Tibial nerve (tissue), 4 donors: Measurements from ENCODE around the gene RB1. TPM values are rescaled to one million over a fixed set of nuclear protein-coding genes. Genes with fewer than 3 reads are reported as not detected.

Experiments used
- DNase-seq, 2 donors: peaks; one replicate each; pipeline ENCODE4 v3.0.0-alpha.2; 2019; ENCODE audit warnings: low spot score in 2 of 2
- H3K27ac ChIP-seq, 4 donors: fragments of 200-600 bp; sonication (generic) in 3 of 4; one replicate each; pipeline ENCODE4 v1.5.1; 2017 to 2019; ENCODE audit warnings: mild to moderate bottlenecking in 1 of 4
- H3K27me3 ChIP-seq, 2 donors: fragments of 200-600 bp; sonication (generic) in 1 of 2; one replicate each; pipeline versions ENCODE4 v1.5.1 to v1.6.0; 2017 to 2019
- H3K36me3 ChIP-seq, 3 donors: fragments of 200-600 bp; sonication (generic); one replicate each; pipeline ENCODE4 v1.5.1; 2018 to 2019
- H3K4me1 ChIP-seq, 4 donors: fragments of 200-600 bp; sonication (generic) in 3 of 4; one replicate each; pipeline ENCODE4 v1.5.1; 2017 to 2019
- H3K4me3 ChIP-seq, 4 donors: fragments of 200-600 bp; sonication (generic) in 3 of 4; one replicate each; pipeline ENCODE4 v1.5.1; 2017 to 2019; ENCODE audit warnings: mild to moderate bottlenecking in 1 of 4, moderate library complexity in 1 of 4
- H3K9me3 ChIP-seq, 4 donors: fragments of 200-600 bp; sonication (generic) in 3 of 4; one replicate each; pipeline ENCODE4 v1.5.1; 2017 to 2019
- EP300 ChIP-seq, 2 donors: sonication (generic); formaldehyde crosslinking; IDR thresholded peaks; one replicate each; pipeline ENCODE4 v1.6.1; 2017; ENCODE audit warnings: antibody characterized with exemption in 2 of 2, mild to moderate bottlenecking in 1 of 2
- POLR2A ChIP-seq, 2 donors: fragments of 450-650 bp; IDR thresholded peaks; one replicate each; pipeline ENCODE4 v1.6.1; 2017; ENCODE audit warnings: antibody characterized with exemption in 2 of 2, mild to moderate bottlenecking in 2 of 2, moderate library complexity in 2 of 2
- WGBS, 2 donors: methylation state at CpG; one replicate each; pipeline ENCODE4 v1.1.5; 2018; 5-methylcytosine and 5-hydroxymethylcytosine counted together
- total RNA-seq, 4 donors: library from RNA; depleted of rRNA; stranded (reverse); fragments of >200 nt; gene quantifications; one replicate each; pipeline ENCODE4 v1.1.0, GENCODE V29; 2016
- TF ChIP-seq, protein P1 (sequence below), 5 experiments: fragments of 200-600 bp in 3 of 5; fragments of 450-650 bp in 2 of 5; sonication (generic) in 3 of 5; IDR thresholded peaks; one replicate each; pipeline ENCODE4 v1.5.1; 2016 to 2019; ENCODE audit warnings: antibody characterized with exemption in 5 of 5, mild to moderate bottlenecking in 3 of 5, moderate library complexity in 2 of 5

RB1 gene
- total RNA-seq, 4 donors from 2014 or later: 31.0 to 59.7 (median 45.1) TPM

GRCh38 chr13:48501705-48502104, 198.2 kb downstream of the RB1 start:
- 81 to 91% methylated on average over 2 of the region's 2 CpGs for WGBS, 2 donors
- H3K9me3 ChIP-seq: no peaks in the 10 kb centered on the region
- peaks cover 0 to 9% (median 4%) of the 10 kb centered on the region in 4 donors for H3K4me1 ChIP-seq
- TF ChIP-seq EP300 (IDR thresholded peaks at IDR 0.05) (no peak), POLR2A (IDR thresholded peaks at IDR 0.05) (no peak)
- TF ChIP-seq, protein P1, sequence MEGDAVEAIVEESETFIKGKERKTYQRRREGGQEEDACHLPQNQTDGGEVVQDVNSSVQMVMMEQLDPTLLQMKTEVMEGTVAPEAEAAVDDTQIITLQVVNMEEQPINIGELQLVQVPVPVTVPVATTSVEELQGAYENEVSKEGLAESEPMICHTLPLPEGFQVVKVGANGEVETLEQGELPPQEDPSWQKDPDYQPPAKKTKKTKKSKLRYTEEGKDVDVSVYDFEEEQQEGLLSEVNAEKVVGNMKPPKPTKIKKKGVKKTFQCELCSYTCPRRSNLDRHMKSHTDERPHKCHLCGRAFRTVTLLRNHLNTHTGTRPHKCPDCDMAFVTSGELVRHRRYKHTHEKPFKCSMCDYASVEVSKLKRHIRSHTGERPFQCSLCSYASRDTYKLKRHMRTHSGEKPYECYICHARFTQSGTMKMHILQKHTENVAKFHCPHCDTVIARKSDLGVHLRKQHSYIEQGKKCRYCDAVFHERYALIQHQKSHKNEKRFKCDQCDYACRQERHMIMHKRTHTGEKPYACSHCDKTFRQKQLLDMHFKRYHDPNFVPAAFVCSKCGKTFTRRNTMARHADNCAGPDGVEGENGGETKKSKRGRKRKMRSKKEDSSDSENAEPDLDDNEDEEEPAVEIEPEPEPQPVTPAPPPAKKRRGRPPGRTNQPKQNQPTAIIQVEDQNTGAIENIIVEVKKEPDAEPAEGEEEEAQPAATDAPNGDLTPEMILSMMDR (IDR thresholded peaks at IDR 0.05): no peak
- H3K27me3 ChIP-seq: no peaks in the 10 kb centered on the region
- no peak overlapping the region for H3K4me3 ChIP-seq
- no peak for DNase-seq
- H3K36me3 ChIP-seq: peaks cover 0 to 34% (median 0%) of the 10 kb centered on the region in 3 donors
- H3K27ac ChIP-seq: peak overlapping the region in 1 of 4 donors; percentile 8

DNA sequence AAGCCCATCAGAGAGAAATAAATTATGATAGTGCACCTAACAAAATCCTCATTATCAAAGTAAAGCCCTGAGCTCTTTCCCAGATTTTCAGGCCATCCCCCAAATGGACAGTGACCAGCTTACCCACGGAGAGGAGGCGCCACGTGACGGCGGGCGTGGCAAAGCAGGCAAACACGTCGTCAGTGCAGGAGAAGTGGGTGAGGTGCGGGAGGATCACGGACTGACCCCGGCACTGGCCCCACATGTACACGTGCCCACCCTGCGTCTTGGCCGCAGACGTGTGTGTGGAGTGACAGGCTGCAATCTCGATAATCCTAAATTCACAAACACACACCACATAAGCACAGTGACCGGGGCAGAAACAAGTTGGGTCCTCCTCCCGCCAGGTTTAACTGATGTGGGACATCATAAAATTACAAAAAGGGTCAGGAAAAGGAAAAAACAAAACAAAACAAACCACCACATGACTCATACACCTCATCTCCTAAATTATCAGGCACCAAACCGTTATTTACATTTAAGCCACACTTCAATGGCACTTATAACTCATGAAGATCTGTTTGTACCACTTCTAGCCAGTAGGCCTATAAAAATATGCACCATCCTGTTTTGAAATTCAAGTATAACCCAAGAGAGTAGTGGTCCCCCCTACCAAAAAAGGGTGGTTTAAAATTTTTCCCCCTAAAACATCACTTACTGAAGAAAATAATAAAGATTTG, 199.2 kb downstream of the RB1 start:
- TF ChIP-seq, protein P1 (IDR thresholded peaks at IDR 0.05): no peak
- TF ChIP-seq POLR2A (IDR thresholded peaks at IDR 0.05) (no peak), EP300 (IDR thresholded peaks at IDR 0.05) (no peak)
- DNase-seq: no peak

DNA sequence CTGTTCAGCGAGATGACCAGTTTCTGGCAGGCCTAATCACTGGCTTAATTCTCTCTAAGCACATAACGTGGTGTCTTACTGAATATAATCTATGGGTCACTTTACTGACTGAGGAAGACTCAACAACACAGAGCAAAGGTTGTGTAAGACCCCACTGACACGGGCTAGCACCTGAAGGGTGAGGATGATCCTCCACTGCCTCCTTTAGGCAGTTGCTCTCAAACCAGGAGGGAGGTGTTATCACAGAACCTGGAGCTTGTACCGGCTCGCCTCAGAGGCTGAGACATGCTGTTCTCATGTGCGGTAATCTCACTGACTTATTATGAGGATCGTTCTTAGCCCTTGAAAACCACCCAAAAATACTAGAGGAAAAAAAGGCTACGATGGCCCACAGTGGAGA, 201.1 kb downstream of the RB1 start:
- H3K36me3 ChIP-seq: peaks cover 0 to 35% (median 0%) of the 10 kb centered on the region in 3 donors
- DNase-seq: no peak
- H3K4me1 ChIP-seq: peaks cover 0 to 18% (median 10%) of the 10 kb centered on the region in 4 donors
- no peak overlapping the region for H3K4me3 ChIP-seq
- TF ChIP-seq, protein P1 (IDR thresholded peaks at IDR 0.05): no peak
- TF ChIP-seq EP300 (IDR thresholded peaks at IDR 0.05) (no peak), POLR2A (IDR thresholded peaks at IDR 0.05) (no peak)
- H3K27ac ChIP-seq: peak overlapping the region in 2 of 4 donors; percentile 59 to 74
- H3K9me3 ChIP-seq: no peaks in the 10 kb centered on the region
- H3K27me3 ChIP-seq: no peaks in the 10 kb centered on the region
- 90 to 93% methylated on average over 8 of the region's 8 CpGs for WGBS, 2 donors

More for the DNA sequence above, 199.2 kb downstream of the RB1 start:
- Histone ChIP-seq H3K27ac (no peak overlapping the region), H3K36me3 (peaks cover 0 to 32% (median 0%) of the 10 kb centered on the region in 3 donors), H3K4me3 (no peak overlapping the region), H3K27me3 (no peaks in the 10 kb centered on the region), H3K9me3 (no peaks in the 10 kb centered on the region), H3K4me1 (peaks cover 0 to 18% (median 10%) of the 10 kb centered on the region in 4 donors)
- WGBS, 2 donors: 90 to 92% methylated on average over 19 of the region's 19 CpGs

DNA sequence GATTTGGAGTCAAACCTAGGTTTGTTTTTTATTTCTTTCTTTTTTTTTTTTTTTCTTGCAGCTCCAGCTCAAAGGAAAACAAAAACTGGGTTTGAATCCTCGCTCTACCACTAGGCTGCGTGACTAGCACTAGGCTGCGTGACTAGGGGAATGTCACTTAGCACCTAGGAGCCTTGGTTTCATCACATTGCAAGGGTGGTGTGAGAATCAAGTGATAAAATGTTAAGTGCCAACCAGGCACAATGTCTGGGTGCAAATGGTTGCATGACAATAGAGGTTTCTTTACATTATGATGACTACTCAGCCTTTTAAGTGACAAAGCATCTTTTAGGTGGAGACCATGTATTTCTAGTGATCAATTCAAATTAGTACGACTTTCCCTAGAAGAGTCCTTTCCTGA, 201.5 kb downstream of the RB1 start:
- TF ChIP-seq POLR2A (IDR thresholded peaks at IDR 0.05) (no peak), EP300 (IDR thresholded peaks at IDR 0.05) (no peak)
- TF ChIP-seq, protein P1 (IDR thresholded peaks at IDR 0.05): no peak
- WGBS, 2 donors: 90 to 93% methylated on average over 4 of the region's 4 CpGs
- no peak for DNase-seq
- Histone ChIP-seq H3K27ac (peak overlapping the region in 3 of 4 donors; percentile 43 to 74 (median 59)), H3K27me3 (no peaks in the 10 kb centered on the region), H3K36me3 (peaks cover 0 to 30% (median 0%) of the 10 kb centered on the region in 3 donors), H3K4me3 (no peak overlapping the region), H3K9me3 (no peaks in the 10 kb centered on the region), H3K4me1 (peaks cover 0 to 18% (median 10%) of the 10 kb centered on the region in 4 donors)

- H3K4me1 ChIP-seq: peaks cover 0 to 18% (median 10%) of the 10 kb centered on the region in 4 donors
- WGBS, 2 donors: 69 to 75% methylated on average over 11 of the region's 11 CpGs
- TF ChIP-seq EP300 (IDR thresholded peaks at IDR 0.05): peak; percentile 79 to 85
- TF ChIP-seq, protein P1 (IDR thresholded peaks at IDR 0.05): no peak
- no peak for TF ChIP-seq POLR2A (IDR thresholded peaks at IDR 0.05)
- peak in 1 of 2 donors; percentile 57 for DNase-seq
- H3K4me3 ChIP-seq: no peak overlapping the region
- peaks cover 0 to 30% (median 0%) of the 10 kb centered on the region in 3 donors for H3K36me3 ChIP-seq
- peak overlapping the region in 3 of 4 donors; percentile 43 to 74 (median 59) for H3K27ac ChIP-seq
- no peaks in the 10 kb centered on the region for H3K27me3 ChIP-seq
- H3K9me3 ChIP-seq: no peaks in the 10 kb centered on the region
These were observed 202.1 kb downstream of the RB1 start for GRCh38 chr13:48505597-48506091.
